ENCODE data around the gene CLBA1. TPM values are rescaled to one million over a fixed set of nuclear protein-coding genes. Genes with fewer than 3 reads are reported as not detected.

The CLBA1 gene
- total RNA-seq, 1 experiment from 2014 or later, result 14.8 TPM

GRCh38 chr14:104974146-104974541 lies 11.4 kb upstream of the CLBA1 start:
- no peak for TF ChIP-seq FOSL1 (IDR thresholded peaks at IDR 0.05; ENCODE audit: low read depth)
- no peak for TF ChIP-seq ELF1 (IDR thresholded peaks at IDR 0.05; ENCODE audit: borderline replicate concordance, low read depth)
- no peak for TF ChIP-seq SIN3A (IDR thresholded peaks at IDR 0.05; ENCODE audit: low read depth)
- no peak for TF ChIP-seq YY1 (IDR thresholded peaks at IDR 0.05; ENCODE audit: extremely low read depth, insufficient replicate concordance, low read depth, low read length)
- TF ChIP-seq POLR2A (IDR thresholded peaks at IDR 0.05; ENCODE audit: borderline replicate concordance, extremely low read depth, insufficient read depth, insufficient read length), result no peak
- TF ChIP-seq CBX3 (IDR thresholded peaks at IDR 0.05; ENCODE audit: low read depth), result no peak
- TF ChIP-seq EZH2 (IDR thresholded peaks at IDR 0.05), result no peak
- no peak for TF ChIP-seq ZNF274 (IDR thresholded peaks at IDR 0.05; ENCODE audit: low read depth, low read length)
- CTCF ChIA-PET, result interaction anchor here (0.9 to 5.3 kb wide), 11 partner anchors 10 to 327 kb away, joined by 3 to 56 read pairs (median 4); partner anchors contain the start of genes BRF1, CDCA4 and CLBA1
- DNase-seq (ENCODE audit: low read depth, low spot score), result no peak
- peak overlapping the region; percentile 98 for H3K27ac ChIP-seq (ENCODE audit: low read depth, low read length)
- no TSS peak for BruUV-seq (replicated peaks)
- peaks cover 73 to 95% of the 10 kb centered on the region in 2 experiments for H3K4me1 ChIP-seq (ENCODE audit: control insufficient read depth in 1 of 2, insufficient read depth in 2 of 2, low read length in 2 of 2)
- RAD21 ChIA-PET (ENCODE audit: low non-redundant PET in 1 of 2, low total read pairs in 2 of 2, uncharacterized antibody in 2 of 2, unreplicated experiment in 2 of 2), result interaction anchor here (1.4 to 1.9 kb wide), 2 partner anchors 40 to 72 kb away, joined by 3 to 6 read pairs; no protein-coding TSS in a partner anchor
- H4K20me1 ChIP-seq (ENCODE audit: insufficient read depth), result no peaks in the 10 kb centered on the region
- POLR2A ChIA-PET, result interaction anchor here (1.1 to 2.5 kb wide), 4 partner anchors 41 to 53 kb away, joined by 3 to 10 read pairs (median 4); partner anchors contain the start of gene CDCA4
- no peaks in the 10 kb centered on the region for H3K36me3 ChIP-seq (ENCODE audit: control insufficient read depth in 1 of 2, insufficient read depth in 2 of 2, low read length in 2 of 2)
- intact Hi-C loops (cut with micrococcal nuclease), result loop anchor here (5.0 to 10.0 kb wide), 2 partner anchors 113 to 191 kb away; partner anchors contain the start of gene JAG2
- no peak for ATAC-seq
- H3K4me2 ChIP-seq (ENCODE audit: low read length), result peak overlapping the region; percentile 90
- no peak overlapping the region for H2AFZ ChIP-seq (ENCODE audit: low read depth, low read length, poor library complexity, severe bottlenecking)
- no peaks in the 10 kb centered on the region for H3K9me3 ChIP-seq (ENCODE audit: control insufficient read depth in 1 of 2, insufficient read depth in 1 of 2, low read depth in 1 of 2, low read length in 2 of 2)
- no peaks in the 10 kb centered on the region for H3K27me3 ChIP-seq (ENCODE audit: insufficient read depth, low read length)
- peak overlapping the region; percentile 80 for H3K9ac ChIP-seq (ENCODE audit: low read length)
- peaks cover 4% of the 10 kb centered on the region; the same call in 1 of the 2 replicates for H3K79me2 ChIP-seq (ENCODE audit: insufficient read depth, low read length)
- H3K9me2 ChIP-seq (ENCODE audit: insufficient read depth), result no peaks in the 10 kb centered on the region
- H3K4me3 ChIP-seq (replicated peaks in 1 of 2; ENCODE audit: low read depth in 1 of 2, low read length in 2 of 2), result peak overlapping the region; percentile 15 to 41; a peak in 3 of 4 replicates

GRCh38 chr14:104974665-104975390 lies 10.8 kb upstream of the CLBA1 start:
- DNase-seq (ENCODE audit: low read depth, low spot score), result no peak
- CTCF ChIA-PET, result interaction anchor here (0.6 to 5.3 kb wide), 6 partner anchors 10 to 72 kb away, joined by 3 to 56 read pairs (median 4); no protein-coding TSS in a partner anchor
- H3K27ac ChIP-seq (ENCODE audit: low read depth, low read length), result peak overlapping the region; percentile 98
- H3K27me3 ChIP-seq (ENCODE audit: insufficient read depth, low read length), result no peaks in the 10 kb centered on the region
- H3K4me1 ChIP-seq (ENCODE audit: control insufficient read depth in 1 of 2, insufficient read depth in 2 of 2, low read length in 2 of 2), result peaks cover 71 to 95% of the 10 kb centered on the region in 2 experiments
- RAD21 ChIA-PET (ENCODE audit: low non-redundant PET in 1 of 2, low total read pairs in 2 of 2, uncharacterized antibody in 2 of 2, unreplicated experiment in 2 of 2), result interaction anchor here (1.4 to 1.9 kb wide), 2 partner anchors 40 to 71 kb away, joined by 3 to 6 read pairs; no protein-coding TSS in a partner anchor
- peak overlapping the region; percentile 90 for H3K4me2 ChIP-seq (ENCODE audit: low read length)
- no peaks in the 10 kb centered on the region for H3K9me3 ChIP-seq (ENCODE audit: control insufficient read depth in 1 of 2, insufficient read depth in 1 of 2, low read depth in 1 of 2, low read length in 2 of 2)
- H3K4me3 ChIP-seq (replicated peaks in 1 of 2; ENCODE audit: low read depth in 1 of 2, low read length in 2 of 2), result no peak overlapping the region; a peak in 1 of 4 replicates
- TF ChIP-seq POLR2AphosphoS5 (IDR thresholded peaks at IDR 0.05; ENCODE audit: low read depth, low read length) (no peak), CEBPB (IDR thresholded peaks at IDR 0.05; ENCODE audit: low read depth) (no peak), ZNF274 (IDR thresholded peaks at IDR 0.05; ENCODE audit: low read depth, low read length) (no peak), REST (IDR thresholded peaks at IDR 0.05; ENCODE audit: low read depth) (no peak), FOSL1 (IDR thresholded peaks at IDR 0.05; ENCODE audit: low read depth) (no peak), RAD21 (IDR thresholded peaks at IDR 0.05; ENCODE audit: low read depth) (no peak)
- no peak for ATAC-seq
- no peaks in the 10 kb centered on the region for H3K36me3 ChIP-seq (ENCODE audit: control insufficient read depth in 1 of 2, insufficient read depth in 2 of 2, low read length in 2 of 2)
- no peak overlapping the region for H2AFZ ChIP-seq (ENCODE audit: low read depth, low read length, poor library complexity, severe bottlenecking)
- intact Hi-C loops (cut with micrococcal nuclease), result loop anchor here (5.0 to 10.0 kb wide), 2 partner anchors 112 to 190 kb away; partner anchors contain the start of gene JAG2
- H3K9ac ChIP-seq (ENCODE audit: low read length), result peak overlapping the region; percentile 80
- POLR2A ChIA-PET, result interaction anchor here (1.0 to 2.1 kb wide), 3 partner anchors 42 to 71 kb away, joined by 3 to 5 read pairs (median 3); no protein-coding TSS in a partner anchor
- peaks cover 4% of the 10 kb centered on the region; the same call in 1 of the 2 replicates for H3K79me2 ChIP-seq (ENCODE audit: insufficient read depth, low read length)
- no peaks in the 10 kb centered on the region for H3K9me2 ChIP-seq (ENCODE audit: insufficient read depth)
- H4K20me1 ChIP-seq (ENCODE audit: insufficient read depth), result no peaks in the 10 kb centered on the region
- no TSS peak for BruUV-seq (replicated peaks)

Data from HCT116 (cell line).